Transverse colon (tissue), 3 donors: Measurements from ENCODE around the gene PPP2R5B.

Experiments used
- CTCF ChIP-seq, 5 experiments: fragments of 200-600 bp in 3 of 5; fragments of 450-650 bp in 2 of 5; sonication (generic) in 3 of 5; IDR thresholded peaks; 1 replicate in 2 of 5; 2 replicates in 3 of 5; pipeline ENCODE4 v1.5.1; 2016 to 2017; ENCODE audit warnings: antibody characterized with exemption in 5 of 5, inconsistent platforms in 3 of 5, mild to moderate bottlenecking in 2 of 5, moderate library complexity in 1 of 5
- EP300 ChIP-seq: sonication (generic); formaldehyde crosslinking; IDR thresholded peaks from one replicate; pipeline ENCODE4 v1.6.1; 2017; ENCODE audit warnings: antibody characterized with exemption, low read depth
- POLR2A ChIP-seq: fragments of 450-650 bp; IDR thresholded peaks from one replicate; pipeline ENCODE4 v1.6.1; 2016; ENCODE audit warnings: antibody characterized with exemption, mild to moderate bottlenecking, moderate library complexity

GRCh38 chr11:64959498-64959897 is 35.0 kb downstream of the PPP2R5B start:
- TF ChIP-seq CTCF (IDR thresholded peaks at IDR 0.05) (no peak), EP300 (no peak), POLR2A (no peak)
